Measurements from ENCODE around the gene ACOX3. TPM values are rescaled to one million over a fixed set of nuclear protein-coding genes. Genes with fewer than 3 reads are reported as not detected.

ACOX3 gene
- total and polyA plus RNA-seq, 2 of the 8 experiments (the other 6 are each of a cell fraction or from before 2014, with no cell fraction given): 2.5 to 9.9 TPM

DNA sequence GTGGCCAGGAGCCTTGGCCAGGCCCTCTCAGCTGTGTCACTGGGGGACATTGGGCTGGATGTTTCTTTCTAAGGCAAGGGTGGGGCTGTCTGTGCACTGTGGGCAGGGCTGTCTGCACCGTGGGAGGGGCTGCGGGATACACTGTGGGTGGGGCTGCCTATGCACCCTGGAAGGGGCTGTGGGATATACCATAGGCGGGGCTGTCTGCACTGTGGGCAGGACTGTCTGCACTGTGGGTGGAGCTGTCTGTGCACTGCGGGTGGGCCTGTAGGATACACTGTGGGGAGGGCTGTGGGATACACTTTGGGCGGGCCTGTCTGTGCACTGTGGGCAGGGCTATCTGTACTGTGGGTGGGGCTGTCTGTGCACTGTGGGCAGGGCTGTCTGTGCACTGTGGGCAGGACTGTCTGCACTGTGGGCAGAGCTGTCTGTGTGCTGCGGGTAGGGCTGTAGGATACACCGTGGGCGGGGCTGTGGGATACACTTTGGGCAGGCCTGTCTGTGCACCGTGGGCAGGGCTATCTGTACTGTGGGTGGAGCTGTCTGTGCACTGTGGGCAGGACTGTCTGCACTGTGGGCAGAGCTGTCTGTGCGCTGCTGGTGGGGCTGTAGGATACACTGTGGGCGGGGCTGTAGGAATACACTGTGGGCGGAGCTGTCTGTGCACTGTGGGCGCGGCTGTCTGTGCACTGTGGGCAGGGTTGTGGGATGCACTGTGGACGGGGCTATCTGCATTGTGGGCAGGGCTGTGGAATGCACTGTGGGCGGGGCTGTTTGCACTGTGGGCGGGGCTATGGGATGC lies 31.1 kb downstream of the ACOX3 start:
- Histone ChIP-seq H3K23ac (ENCODE audit: insufficient read length) (no peak overlapping the region), H2BK15ac (ENCODE audit: low read length) (no peak overlapping the region), H3K18ac (ENCODE audit: extremely low read depth, low read length) (no peak overlapping the region), H4K20me1 (replicated peaks in 1 of 2; ENCODE audit: control insufficient read depth in 1 of 2, insufficient read depth in 2 of 2, low read length in 2 of 2) (peaks cover 0 to 3% of the 10 kb centered on the region in 2 experiments), H3K9me3 (ENCODE audit: insufficient read depth in 2 of 2, low read depth in 1 of 2, low read length in 1 of 2) (no peaks in the 10 kb centered on the region; a peak in 1 of 4 replicates), H2AK5ac (ENCODE audit: low read depth, low read length) (no peak overlapping the region), H2BK20ac (ENCODE audit: low read length) (no peak overlapping the region), H3K4me1 (replicated peaks in 1 of 4; ENCODE audit: control insufficient read depth in 3 of 4, insufficient read depth in 4 of 4, low read length in 3 of 4) (peaks cover 0 to 5% (median 4%) of the 10 kb centered on the region in 4 experiments; a peak in 6 of 7 replicates), H3K4me2 (ENCODE audit: insufficient read depth in 1 of 2, low read depth in 2 of 2, low read length in 2 of 2) (no peak overlapping the region), H3K4me3 (ENCODE audit: extremely low read depth in 1 of 4, insufficient read depth in 2 of 4, low read depth in 3 of 4, low read length in 4 of 4) (no peak overlapping the region), H3K9ac (replicated peaks in 1 of 4; ENCODE audit: extremely low read depth in 1 of 4, low read depth in 3 of 4, low read length in 3 of 4) (no peak overlapping the region), H2BK12ac (ENCODE audit: low read depth, low read length) (no peak overlapping the region), H3K27me3 (replicated peaks in 1 of 4; ENCODE audit: control insufficient read depth in 3 of 4, extremely low read depth in 1 of 4, insufficient read depth in 3 of 4, low read length in 3 of 4) (no peaks in the 10 kb centered on the region), H4K8ac (ENCODE audit: extremely low read depth, insufficient read depth, low read length) (no peak overlapping the region; the same call in 1 of the 2 replicates), H3K79me2 (ENCODE audit: control insufficient read depth in 1 of 2, insufficient read depth in 2 of 2, low read length in 2 of 2) (no peaks in the 10 kb centered on the region), H2BK120ac (replicated peaks; ENCODE audit: low read depth, low read length) (no peak overlapping the region), H2AFZ (ENCODE audit: low read length) (no peak overlapping the region), H3K36me3 (ENCODE audit: control insufficient read depth in 2 of 4, insufficient read depth in 4 of 4, low read length in 3 of 4) (peaks cover 0 to 3% (median 0%) of the 10 kb centered on the region in 4 experiments; a peak in 1 of 8 replicates), H3K27ac (ENCODE audit: low read depth, low read length) (no peak overlapping the region), H4K91ac (replicated peaks; ENCODE audit: insufficient read length, low read length) (no peak overlapping the region), H4K5ac (ENCODE audit: insufficient read length, low read depth, low read length) (no peak overlapping the region), H3K4ac (replicated peaks; ENCODE audit: insufficient read length, low read depth, low read length) (no peak overlapping the region), H2BK5ac (ENCODE audit: low read depth, low read length) (0 out of 2 replicates have a peak overlapping the region, but pooled peaks have one; percentile 35), H3K56ac (replicated peaks; ENCODE audit: insufficient read length, low read depth, low read length) (no peak overlapping the region), H3K14ac (ENCODE audit: insufficient read length) (no peak overlapping the region), H3K79me1 (ENCODE audit: low read depth, low read length) (no peaks in the 10 kb centered on the region), H3K23me2 (ENCODE audit: low read depth, low read length) (no peaks in the 10 kb centered on the region)
- POLR2A ChIA-PET (ENCODE audit: partially characterized antibody): interaction anchor here (1.8 kb wide), 1 partner anchor 19 kb away, joined by 5 read pairs; no protein-coding TSS in a partner anchor
- CTCF ChIA-PET (ENCODE audit: partially characterized antibody): interaction anchor here (0.6 to 6.5 kb wide), 25 partner anchors 9 to 1679 kb away, joined by 3 to 74 read pairs (median 6); partner anchors contain the start of gene HTRA3
- DNase-seq (ENCODE audit: low read depth in 1 of 2, low spot score in 2 of 2) (no peak), FAIRE-seq (no peak)
- TF ChIP-seq ZNF274 (IDR thresholded peaks at IDR 0.05; ENCODE audit: borderline replicate concordance, extremely low read depth, low read length) (no peak), TAF1 (IDR thresholded peaks at IDR 0.05; ENCODE audit: low read depth, low read length) (no peak), NANOG (IDR thresholded peaks at IDR 0.05; ENCODE audit: insufficient read depth, low read depth, low read length, poor library complexity, severe bottlenecking) (no peak)
- TF ChIP-seq, protein P1, sequence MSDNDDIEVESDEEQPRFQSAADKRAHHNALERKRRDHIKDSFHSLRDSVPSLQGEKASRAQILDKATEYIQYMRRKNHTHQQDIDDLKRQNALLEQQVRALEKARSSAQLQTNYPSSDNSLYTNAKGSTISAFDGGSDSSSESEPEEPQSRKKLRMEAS (IDR thresholded peaks at IDR 0.05): no peak
- 86% methylated on average over 16 of the region's 17 CpGs; no CpG with 5 or more reads in 1 of the 2 experiments for WGBS, 2 experiments (ENCODE audit: extremely low coverage in 1 of 2, insufficient coverage in 1 of 2, insufficient read length in 1 of 2, insufficient replicate concordance in 2 of 2, low coverage in 1 of 2, low lambda C conversion rate in 2 of 2, missing lambda C conversion rate in 1 of 2)
